ACHN (cell line): ENCODE results near the gene PLD3.

Source experiments
- DNase-seq: peaks from one replicate; pipeline ENCODE4 v3.0.0-alpha.2; 2015
- in situ Hi-C: cut with HindIII; loops from 2 replicates; pipeline ENCODE4 v1.10.0; 2017; ENCODE audit warnings: low sequenced_read_pairs, low pct_ligation_motif_present, low pct_unique_long_range_greater_than_20kb

The PLD3 gene

GRCh38 chr19:40348125-40348913, at the start of gene PLD3, which contains the start of gene C19orf47:
TSS of gene PLD3 (plus strand) at chr19:40348695. CDS start at chr19:40366484, 17,789 bp downstream.
TSS of gene C19orf47 (minus strand) at chr19:40348397. CDS start at chr19:40341857, 6,540 bp downstream.
- DNase-seq: peak; percentile 97
- in situ Hi-C loops: no loop called here

- in situ Hi-C loops: no loop called here
- DNase-seq: no peak
Observed at GRCh38 chr19:40300668-40301067, 47.8 kb upstream of the PLD3 start.

GRCh38 chr19:40302224-40303011, 46.1 kb upstream of the PLD3 start:
- DNase-seq: no peak
- in situ Hi-C loops: no loop called here

GRCh38 chr19:40303765-40304164, 44.7 kb upstream of the PLD3 start:
- in situ Hi-C loops: no loop called here
- DNase-seq: no peak

- in situ Hi-C loops: no loop called here
- DNase-seq: no peak
Observed at GRCh38 chr19:40304306-40304705, 44.2 kb upstream of the PLD3 start.

GRCh38 chr19:40305403-40305802, 43.1 kb upstream of the PLD3 start:
- DNase-seq: peak; percentile 77
- in situ Hi-C loops: no loop called here

GRCh38 chr19:40309666-40310065, 38.8 kb upstream of the PLD3 start:
- DNase-seq: no peak
- in situ Hi-C loops: no loop called here

- no peak for DNase-seq
- in situ Hi-C loops: no loop called here
Observed at GRCh38 chr19:40312533-40312932, 36.0 kb upstream of the PLD3 start.

GRCh38 chr19:40313229-40313983, 35.1 kb upstream of the PLD3 start:
- DNase-seq: no peak
- in situ Hi-C loops: no loop called here

GRCh38 chr19:40314656-40315055, 33.8 kb upstream of the PLD3 start:
- in situ Hi-C loops: no loop called here
- DNase-seq: no peak

- DNase-seq: no peak
- in situ Hi-C loops: no loop called here
Observed at GRCh38 chr19:40315812-40316470, 32.6 kb upstream of the PLD3 start.

GRCh38 chr19:40317338-40317737, 31.2 kb upstream of the PLD3 start:
- in situ Hi-C loops: no loop called here
- no peak for DNase-seq

GRCh38 chr19:40320558-40320935, 27.9 kb upstream of the PLD3 start:
- DNase-seq: no peak
- in situ Hi-C loops: no loop called here

GRCh38 chr19:40321076-40321475, 27.4 kb upstream of the PLD3 start:
- in situ Hi-C loops: no loop called here

GRCh38 chr19:40321566-40322270, 26.8 kb upstream of the PLD3 start:
- in situ Hi-C loops: no loop called here
- no peak for DNase-seq

More at GRCh38 chr19:40321076-40321475, 27.4 kb upstream of the PLD3 start:
- DNase-seq: no peak

- DNase-seq: no peak
- in situ Hi-C loops: no loop called here
Observed at GRCh38 chr19:40322271-40322610, 26.3 kb upstream of the PLD3 start.

- no peak for DNase-seq
- in situ Hi-C loops: no loop called here
Observed at GRCh38 chr19:40322951-40323615, 25.4 kb upstream of the PLD3 start.

GRCh38 chr19:40323705-40324104, 24.8 kb upstream of the PLD3 start:
- in situ Hi-C loops: no loop called here
- DNase-seq: no peak
